CD4-positive, alpha-beta T cell (primary cell): ENCODE results near the gene OCRL. TPM values are rescaled to one million over a fixed set of nuclear protein-coding genes. Genes with fewer than 3 reads are reported as not detected.

ENCODE experiments used
- ATAC-seq: fragments of 200-7000 bp; cut with Tn5 transposase; one replicate; pipeline ENCODE4 v1.10.0; 2022; ENCODE audit warnings: mild to moderate bottlenecking; ENCODE audit not compliant: poor library complexity
- CTCF ChIA-PET: fragments of 350-600 bp; sonication (Branson Sonifier 250); formaldehyde crosslinking; loops from one replicate; lab custom pipeline; 2021; ENCODE audit warnings: antibody characterized with exemption, inconsistent platforms; lab: Charles Lee
- POLR2A ChIA-PET: fragments of 350-600 bp; sonication (Branson Sonifier 250); formaldehyde crosslinking; loops from one replicate; lab custom pipeline; 2021; ENCODE audit warnings: antibody characterized with exemption, inconsistent platforms; lab: Charles Lee
- DNase-seq, 14 experiments: peaks; one replicate each; pipeline ENCODE4 v3.0.0-alpha.2; 2013 to 2020; ENCODE audit warnings: mixed read lengths in 2 of 14
- H3K27ac ChIP-seq, 2 donors: one replicate each; pipeline versions ENCODE4 v1.5.1 to v1.7.0; 2013; ENCODE audit warnings: low read length in 2 of 2, low read depth in 1 of 2, mild to moderate bottlenecking in 1 of 2
- H3K27me3 ChIP-seq, 2 experiments: 1 replicate in 1 of 2; 2 replicates in 1 of 2; pipeline versions ENCODE4 v1.6.1 to v1.7.0; 2013; ENCODE audit warnings: low read length in 2 of 2, control low read depth in 1 of 2, mild to moderate bottlenecking in 1 of 2, moderate library complexity in 1 of 2; ENCODE audit not compliant: insufficient read depth in 2 of 2, control insufficient read depth in 1 of 2
- H3K36me3 ChIP-seq: one replicate; pipeline ENCODE4 v1.6.1; 2013; ENCODE audit warnings: low read length, control low read depth; ENCODE audit not compliant: insufficient read depth
- H3K4me1 ChIP-seq: one replicate; pipeline ENCODE4 v1.6.1; 2013; ENCODE audit warnings: low read length, control low read depth; ENCODE audit not compliant: insufficient read depth
- H3K4me3 ChIP-seq: one replicate; pipeline ENCODE4 v1.5.1; 2013; ENCODE audit warnings: mild to moderate bottlenecking, low read length, moderate library complexity
- H3K9me3 ChIP-seq, 2 experiments: 1 replicate in 1 of 2; 2 replicates in 1 of 2; pipeline versions ENCODE4 v1.6.1 to v1.7.0; 2013; ENCODE audit warnings: low read length in 2 of 2, mild to moderate bottlenecking in 2 of 2, control low read depth in 1 of 2, moderate library complexity in 1 of 2; ENCODE audit not compliant: control insufficient read depth in 1 of 2, insufficient read depth in 1 of 2
- H3K27ac Mint-ChIP-seq: one replicate; pipeline ENCODE4 v1.8.0; 2020; ENCODE audit warnings: mixed read lengths
- H3K27me3 Mint-ChIP-seq: one replicate; pipeline ENCODE4 v1.8.0; 2021; ENCODE audit warnings: mixed read lengths
- H3K36me3 Mint-ChIP-seq: one replicate; pipeline ENCODE4 v1.8.0; 2021; ENCODE audit warnings: low read depth, mixed read lengths
- H3K4me1 Mint-ChIP-seq: one replicate; pipeline ENCODE4 v1.8.0; 2021; ENCODE audit warnings: low read depth, mixed read lengths
- H3K4me3 Mint-ChIP-seq: one replicate; pipeline ENCODE4 v1.8.0; 2020; ENCODE audit warnings: mild to moderate bottlenecking, mixed read lengths
- H3K9me3 Mint-ChIP-seq: one replicate; pipeline ENCODE4 v1.8.0; 2020; ENCODE audit warnings: mixed read lengths
- intact Hi-C, 2 experiments: fragments of 100-400 bp; cut with DNase I in 1 of 2; cut with micrococcal nuclease in 1 of 2; formaldehyde crosslinking; loops; one replicate each; pipeline versions ENCODE4 v1.15.1 to v1.9.0; 2023 to 2025; cut with DNase I, micrococcal nuclease
- total RNA-seq, 174 experiments: library from RNA in 2 of 174; stranded (reverse) in 2 of 174; gene quantifications; one replicate each; pipeline ENCODE4 v1.2.3 and lab custom pipeline; 2021 to 2026
- TF ChIP-seq, protein P1 (sequence below): fragments of 200-600 bp; IDR thresholded peaks from one replicate; pipeline ENCODE4 v1.8.0; 2022; ENCODE audit warnings: antibody characterized with exemption, mild to moderate bottlenecking

OCRL gene
- total RNA-seq, 2 experiments from 2014 or later: 4.0 to 4.1 TPM

DNA sequence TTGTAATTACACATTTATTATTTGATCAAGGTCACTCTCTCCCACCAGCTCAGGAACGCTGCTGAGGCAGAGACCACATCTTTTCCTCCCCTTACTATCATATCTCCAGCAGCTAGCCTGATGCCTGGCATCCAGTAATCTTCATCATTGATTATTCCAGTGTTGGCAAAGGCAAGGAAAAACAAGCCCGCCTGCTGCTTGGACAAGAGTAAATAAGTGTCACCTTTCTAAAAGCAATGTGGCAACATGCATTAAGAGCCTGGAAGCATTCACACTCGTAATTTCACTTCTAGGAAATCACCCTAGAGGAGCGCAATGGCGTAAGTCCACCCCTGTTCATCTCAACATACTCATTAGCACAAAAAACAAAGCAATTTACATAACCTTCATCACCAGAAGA, 59.9 kb downstream of the OCRL start:
- H3K4me1 Mint-ChIP-seq: peaks cover 24% of the 10 kb centered on the region
- no peaks in the 10 kb centered on the region for H3K9me3 Mint-ChIP-seq

DNA sequence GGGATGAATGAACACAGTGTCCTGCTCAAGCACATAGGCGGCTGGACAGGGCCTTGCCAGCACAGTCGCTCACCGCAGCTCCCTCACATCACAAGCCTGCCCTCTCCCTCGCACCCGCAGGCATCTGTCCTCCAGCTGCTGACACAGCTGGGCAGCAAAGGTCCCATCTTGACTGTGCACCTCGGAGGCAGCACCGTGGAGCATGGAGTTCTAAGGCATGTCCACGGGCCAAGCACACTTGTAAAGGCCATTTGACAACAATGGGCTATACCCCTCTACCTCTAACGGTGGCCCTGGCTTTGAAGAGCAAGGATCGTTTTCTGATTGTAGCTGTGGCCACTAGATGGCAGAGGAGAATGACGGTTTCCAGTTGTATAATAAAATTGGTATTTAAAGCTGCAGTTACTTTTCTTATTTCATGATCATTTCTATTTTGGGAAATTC, 60.9 kb downstream of the OCRL start:
- H3K27me3 ChIP-seq: no peaks in the 10 kb centered on the region
- no peaks in the 10 kb centered on the region for H3K9me3 ChIP-seq
- H3K4me1 Mint-ChIP-seq: peaks cover 29% of the 10 kb centered on the region
- H3K36me3 ChIP-seq: no peaks in the 10 kb centered on the region
- no peaks in the 10 kb centered on the region for H3K36me3 Mint-ChIP-seq
- no peak overlapping the region for H3K4me3 ChIP-seq
- H3K27ac ChIP-seq: no peak overlapping the region
- DNase-seq (peak in 5 of 14 experiments; percentile 5 to 54 (median 34)), ATAC-seq (peak; percentile 33)
- TF ChIP-seq, protein P1, sequence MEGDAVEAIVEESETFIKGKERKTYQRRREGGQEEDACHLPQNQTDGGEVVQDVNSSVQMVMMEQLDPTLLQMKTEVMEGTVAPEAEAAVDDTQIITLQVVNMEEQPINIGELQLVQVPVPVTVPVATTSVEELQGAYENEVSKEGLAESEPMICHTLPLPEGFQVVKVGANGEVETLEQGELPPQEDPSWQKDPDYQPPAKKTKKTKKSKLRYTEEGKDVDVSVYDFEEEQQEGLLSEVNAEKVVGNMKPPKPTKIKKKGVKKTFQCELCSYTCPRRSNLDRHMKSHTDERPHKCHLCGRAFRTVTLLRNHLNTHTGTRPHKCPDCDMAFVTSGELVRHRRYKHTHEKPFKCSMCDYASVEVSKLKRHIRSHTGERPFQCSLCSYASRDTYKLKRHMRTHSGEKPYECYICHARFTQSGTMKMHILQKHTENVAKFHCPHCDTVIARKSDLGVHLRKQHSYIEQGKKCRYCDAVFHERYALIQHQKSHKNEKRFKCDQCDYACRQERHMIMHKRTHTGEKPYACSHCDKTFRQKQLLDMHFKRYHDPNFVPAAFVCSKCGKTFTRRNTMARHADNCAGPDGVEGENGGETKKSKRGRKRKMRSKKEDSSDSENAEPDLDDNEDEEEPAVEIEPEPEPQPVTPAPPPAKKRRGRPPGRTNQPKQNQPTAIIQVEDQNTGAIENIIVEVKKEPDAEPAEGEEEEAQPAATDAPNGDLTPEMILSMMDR: peak; percentile 51
- intact Hi-C loops: loop anchor here (2.0 to 10.0 kb wide), 4 partner anchors 424 to 1316 kb away; no protein-coding TSS in a partner anchor
- no peak overlapping the region for H3K27ac Mint-ChIP-seq
- ChIA-PET POLR2A (no interaction called here), CTCF (interaction anchor here (0.6 kb wide), 1 partner anchor 79 kb away, joined by 3 read pairs; no protein-coding TSS in a partner anchor)
- no peaks in the 10 kb centered on the region for H3K27me3 Mint-ChIP-seq
- no peaks in the 10 kb centered on the region for H3K9me3 Mint-ChIP-seq
- no peak overlapping the region for H3K4me3 Mint-ChIP-seq
- peaks cover 22% of the 10 kb centered on the region for H3K4me1 ChIP-seq

More for the DNA sequence above, 59.9 kb downstream of the OCRL start:
- ChIA-PET POLR2A (no interaction called here), CTCF (no interaction called here)
- Histone ChIP-seq H3K36me3 (no peaks in the 10 kb centered on the region), H3K27me3 (no peaks in the 10 kb centered on the region), H3K4me3 (no peak overlapping the region), H3K27ac (no peak overlapping the region), H3K4me1 (peaks cover 16% of the 10 kb centered on the region), H3K9me3 (no peaks in the 10 kb centered on the region)
- intact Hi-C loops: loop anchor here (2.0 to 10.0 kb wide), 4 partner anchors 425 to 1317 kb away; no protein-coding TSS in a partner anchor
- H3K27ac Mint-ChIP-seq: no peak overlapping the region
- no peaks in the 10 kb centered on the region for H3K36me3 Mint-ChIP-seq
- no peak overlapping the region for H3K4me3 Mint-ChIP-seq
- no peaks in the 10 kb centered on the region for H3K27me3 Mint-ChIP-seq
- DNase-seq: no peak
- TF ChIP-seq, protein P1: no peak
- no peak for ATAC-seq

DNA sequence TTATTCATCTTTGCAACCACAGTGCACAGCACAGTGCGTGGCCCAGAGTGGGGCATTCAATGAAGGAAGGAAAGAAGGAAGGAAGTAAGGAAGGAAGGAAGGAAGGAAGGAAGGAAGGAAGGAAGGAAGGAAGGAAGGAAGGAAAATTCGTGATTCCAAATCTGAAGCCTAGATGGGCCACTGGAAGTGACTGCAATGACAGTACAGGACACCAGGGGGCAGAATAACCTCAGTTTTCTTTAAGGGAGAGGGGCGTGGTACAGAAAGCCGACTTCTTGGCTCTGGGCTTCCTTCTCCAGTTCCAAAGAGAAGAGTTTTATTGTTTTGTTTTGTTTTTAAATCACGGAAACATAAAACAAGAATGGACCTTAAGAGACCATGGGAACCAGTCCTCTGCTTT, 66.9 kb downstream of the OCRL start:
- peak overlapping the region; percentile 5 for H3K27ac Mint-ChIP-seq
- H3K27ac ChIP-seq: no peak overlapping the region
- no peaks in the 10 kb centered on the region for H3K27me3 Mint-ChIP-seq
- peaks cover 25% of the 10 kb centered on the region for H3K4me1 ChIP-seq
- TF ChIP-seq, protein P1: peak; percentile 54
- POLR2A ChIA-PET: no interaction called here
- CTCF ChIA-PET: interaction anchor here (1.4 kb wide), 1 partner anchor 290 kb away, joined by 3 read pairs; no protein-coding TSS in a partner anchor
- peaks cover 28% of the 10 kb centered on the region for H3K4me1 Mint-ChIP-seq
- H3K9me3 ChIP-seq: no peaks in the 10 kb centered on the region
- DNase-seq: peak; percentile 17 to 78 (median 44)
- H3K4me3 ChIP-seq: no peak overlapping the region
- intact Hi-C loops: loop anchor here (1.0 to 10.0 kb wide), 7 partner anchors 216 to 1308 kb away; partner anchors contain the start of gene UTP14A (in 2 of the 2)
- no peaks in the 10 kb centered on the region for H3K36me3 ChIP-seq
- peak; percentile 52 for ATAC-seq
- no peak overlapping the region for H3K4me3 Mint-ChIP-seq
- H3K36me3 Mint-ChIP-seq: no peaks in the 10 kb centered on the region
- no peaks in the 10 kb centered on the region for H3K9me3 Mint-ChIP-seq
- no peaks in the 10 kb centered on the region for H3K27me3 ChIP-seq
